Panc1 (cell line): ENCODE data around the gene GDF7. TPM values are rescaled to one million over a fixed set of nuclear protein-coding genes. Genes with fewer than 3 reads are reported as not detected.

Experiments used
- ATAC-seq: fragments of 200-7000 bp; cut with Tn5 transposase; 2 replicates; pipeline ENCODE4 v1.9.1; 2020; ENCODE audit warnings: mild to moderate bottlenecking, moderate library complexity
- BruUV-seq: library from RNA; stranded (reverse); fragments of 400-500 nt; replicated peaks from 2 replicates; lab custom pipeline; 2021; lab: Mats Ljungman, UMichigan
- CTCF ChIA-PET: fragments of 300-600 bp; sonication (Branson Sonifier 250); formaldehyde crosslinking; loops from one replicate; lab custom pipeline; 2022; ENCODE audit warnings: antibody characterized with exemption; lab: Charles Lee
- POLR2A ChIA-PET: fragments of 300-600 bp; sonication (Branson Sonifier 250); formaldehyde crosslinking; loops from one replicate; lab custom pipeline; 2022; ENCODE audit warnings: antibody characterized with exemption; lab: Charles Lee
- DNase-seq: peaks from one replicate; pipeline ENCODE4 v3.0.0-alpha.2; 2010; ENCODE audit warnings: low read depth, low spot score
- H3K27ac ChIP-seq: 2 replicates; pipeline ENCODE4 v1.5.1; 2011; ENCODE audit warnings: mild to moderate bottlenecking, low read length, inconsistent platforms
- H3K27me3 ChIP-seq: fragments of 200-500 bp; sonication (Bioruptor generic); 2 replicates; pipeline ENCODE4 v1.6.0; 2014; ENCODE audit warnings: low read length, inconsistent platforms; ENCODE audit not compliant: control insufficient read depth, insufficient read depth
- H3K36me3 ChIP-seq: fragments of 200-500 bp; sonication (Bioruptor generic); 2 replicates; pipeline ENCODE4 v1.5.1; 2014; ENCODE audit warnings: inconsistent platforms, mild to moderate bottlenecking, low read length, moderate library complexity; ENCODE audit not compliant: control insufficient read depth, insufficient read depth
- H3K4me1 ChIP-seq: 2 replicates; pipeline ENCODE4 v1.5.1; 2011; ENCODE audit warnings: inconsistent platforms, mild to moderate bottlenecking, low read length, moderate library complexity; ENCODE audit not compliant: control insufficient read depth, insufficient read depth
- H3K4me3 ChIP-seq, 2 experiments: 2 replicates each; pipeline ENCODE4 v1.5.1; 2011 to 2012; ENCODE audit warnings: low read depth in 2 of 2, low read length in 2 of 2, mild to moderate bottlenecking in 2 of 2, inconsistent platforms in 1 of 2, moderate library complexity in 1 of 2
- H3K9me3 ChIP-seq: fragments of 200-500 bp; sonication (Bioruptor generic); 2 replicates; pipeline ENCODE4 v1.5.1; 2014; ENCODE audit warnings: low read depth, mild to moderate bottlenecking, inconsistent platforms, low read length, moderate library complexity; ENCODE audit not compliant: control insufficient read depth, insufficient read depth
- CTCF ChIP-seq: fragments of 450-650 bp; IDR thresholded peaks from 2 replicates; pipeline ENCODE4 v1.5.1; 2017; ENCODE audit warnings: mild to moderate bottlenecking
- POLR2AphosphoS5 ChIP-seq: IDR thresholded peaks from 2 replicates; pipeline ENCODE4 v1.6.1; 2012; ENCODE audit warnings: mild to moderate bottlenecking, low read depth, low read length, moderate library complexity
- REST ChIP-seq, 2 experiments: IDR thresholded peaks; 2 replicates each; pipeline ENCODE4 v1.6.1; 2011 to 2012; ENCODE audit warnings: low read depth in 2 of 2, control low read depth in 1 of 2, low read length in 1 of 2, mild to moderate bottlenecking in 1 of 2, moderate library complexity in 1 of 2; ENCODE audit not compliant: insufficient read depth in 1 of 2
- SIN3A ChIP-seq: IDR thresholded peaks from 2 replicates; pipeline ENCODE4 v1.6.1; 2012; ENCODE audit warnings: low read depth, mild to moderate bottlenecking, low read length, moderate library complexity, borderline replicate concordance; ENCODE audit not compliant: insufficient read depth
- TCF7L2 ChIP-seq: IDR thresholded peaks from 2 replicates; pipeline ENCODE4 v1.6.1; 2011; ENCODE audit warnings: mild to moderate bottlenecking, low read depth, low read length, inconsistent platforms
- in situ Hi-C: cut with HindIII; loops from 2 replicates; pipeline ENCODE4 v1.10.0; 2016; ENCODE audit warnings: low sequenced_read_pairs, low pct_unique_long_range_greater_than_20kb
- intact Hi-C: fragments of 100-400 bp; cut with micrococcal nuclease; formaldehyde crosslinking; loops from one replicate; pipeline ENCODE4 v1.10.0; 2022; ENCODE audit not compliant: unreplicated experiment
- total RNA-seq: library from RNA; stranded (reverse); gene quantifications from one replicate; pipeline ENCODE4 v1.2.1, GENCODE V29; 2021; ENCODE audit not compliant: unreplicated experiment

The GDF7 gene
- total RNA-seq, 1 experiment from 2014 or later = not detected

- H3K27me3 ChIP-seq = no peaks in the 10 kb centered on the region
- H3K4me3 ChIP-seq = no peak overlapping the region
- intact Hi-C loops (no loop called here), in situ Hi-C loops (no loop called here)
- CTCF ChIA-PET = no interaction called here
- no peaks in the 10 kb centered on the region for H3K9me3 ChIP-seq
- no peak overlapping the region for H3K27ac ChIP-seq
- H3K4me1 ChIP-seq = peaks cover 11% of the 10 kb centered on the region
- H3K36me3 ChIP-seq = no peaks in the 10 kb centered on the region; the same call in none of the 2 replicates
- no peak for ATAC-seq
- no TSS peak for BruUV-seq
- POLR2A ChIA-PET = no interaction called here
- no peak for DNase-seq
- TF ChIP-seq TCF7L2 (no peak), REST (IDR thresholded peaks at IDR 0.05; ENCODE audit: insufficient read depth in 1 of 2, low read depth in 2 of 2, low read length in 1 of 2) (no peak), POLR2AphosphoS5 (no peak)
These were observed 46.1 kb upstream of the GDF7 start for GRCh38 chr2:20620696-20621365.

GRCh38 chr2:20621366-20622295 lies 45.3 kb upstream of the GDF7 start:
- ChIA-PET POLR2A (no interaction called here), CTCF (interaction anchor here (0.5 kb wide), 1 partner anchor 163 kb away, joined by 3 read pairs; no protein-coding TSS in a partner anchor)
- in situ Hi-C loops = no loop called here
- H3K4me3 ChIP-seq = no peak overlapping the region
- H3K27me3 ChIP-seq = no peaks in the 10 kb centered on the region
- intact Hi-C loops = no loop called here
- no peaks in the 10 kb centered on the region; the same call in none of the 2 replicates for H3K36me3 ChIP-seq
- ATAC-seq = no peak
- no peak overlapping the region for H3K27ac ChIP-seq
- TF ChIP-seq CTCF (no peak), TCF7L2 (no peak), REST (IDR thresholded peaks at IDR 0.05; ENCODE audit: insufficient read depth in 1 of 2, low read depth in 2 of 2, low read length in 1 of 2) (no peak), POLR2AphosphoS5 (no peak), SIN3A (no peak)
- H3K4me1 ChIP-seq = peaks cover 11% of the 10 kb centered on the region
- H3K9me3 ChIP-seq = no peaks in the 10 kb centered on the region
- no peak for DNase-seq
- no TSS peak for BruUV-seq
